SK-N-SH (cell line): ENCODE results near the gene AGBL4. TPM values are rescaled to one million over a fixed set of nuclear protein-coding genes. Genes with fewer than 3 reads are reported as not detected.

Experiments used
- CTCF ChIA-PET: fragments of 300-600, 350-600 bp; formaldehyde crosslinking; extraction: SDS; loops from one replicate; lab custom pipeline; 2021; lab: Yijun Ruan, JAX
- POLR2A ChIA-PET: fragments of 350-600 bp; sonication (Branson Sonifier 250); formaldehyde crosslinking; extraction: SDS; loops from one replicate; lab custom pipeline; 2020; ENCODE audit warnings: antibody characterized with exemption, inconsistent platforms; lab: Yijun Ruan, JAX
- DNase-seq: peaks from one replicate; pipeline ENCODE4 v3.0.0; 2012
- H2AFZ ChIP-seq: fragments of 200-600 bp; sonication (generic); 2 replicates; pipeline ENCODE4 v1.8.1; 2016; ENCODE audit warnings: antibody characterized with exemption, mild to moderate bottlenecking, low read depth
- H3F3A ChIP-seq: fragments of 200-600 bp; sonication (generic); replicated peaks from 2 replicates; pipeline ENCODE3; 2016; ENCODE audit warnings: antibody characterized with exemption, mild to moderate bottlenecking; ENCODE audit not compliant: insufficient read depth
- H3K27ac ChIP-seq, 2 experiments: fragments of 200-500 bp in 1 of 2; fragments of 200-600 bp in 1 of 2; sonication (Bioruptor generic) in 1 of 2; sonication (generic), shearing (Covaris generic) in 1 of 2; 2 replicates each; pipeline versions ENCODE4 v1.5.1 to v1.6.1; 2014 to 2016; ENCODE audit warnings: low read depth in 2 of 2, inconsistent platforms in 1 of 2, low read length in 1 of 2, mild to moderate bottlenecking in 1 of 2, mixed read lengths in 1 of 2
- H3K27me3 ChIP-seq: fragments of 200-600 bp; sonication (generic), shearing (Covaris generic); 2 replicates; pipeline ENCODE4 v1.6.1; 2016; ENCODE audit warnings: mixed run types; ENCODE audit not compliant: insufficient read depth
- H3K36me3 ChIP-seq, 2 experiments: fragments of 200-500 bp in 1 of 2; fragments of 200-600 bp in 1 of 2; sonication (Bioruptor generic) in 1 of 2; sonication (generic) in 1 of 2; replicated peaks in 1 of 2; 2 replicates each; pipeline versions ENCODE3 to v1.5.1; 2014 to 2016; ENCODE audit warnings: low read length in 1 of 2, mild to moderate bottlenecking in 1 of 2; ENCODE audit not compliant: insufficient read depth in 2 of 2, control insufficient read depth in 1 of 2
- H3K4me1 ChIP-seq, 2 experiments: fragments of 200-500 bp in 1 of 2; fragments of 200-600 bp in 1 of 2; sonication (Bioruptor generic) in 1 of 2; sonication (generic), shearing (Covaris generic) in 1 of 2; 2 replicates each; pipeline versions ENCODE4 v1.5.1 to v1.6.1; 2014 to 2016; ENCODE audit warnings: low read depth in 1 of 2, low read length in 1 of 2, mixed run types in 1 of 2; ENCODE audit not compliant: insufficient read depth in 2 of 2, control insufficient read depth in 1 of 2
- H3K4me2 ChIP-seq: fragments of 200-600 bp; sonication (generic), shearing (Covaris generic); 2 replicates; pipeline ENCODE4 v1.6.1; 2017; ENCODE audit warnings: mixed run types
- H3K4me3 ChIP-seq, 2 experiments: fragments of 200-500 bp in 1 of 2; fragments of 200-600 bp in 1 of 2; sonication (Bioruptor generic) in 1 of 2; sonication (generic), shearing (Covaris generic) in 1 of 2; 2 replicates each; pipeline versions ENCODE4 v1.5.1 to v1.8.1; 2014 to 2016; ENCODE audit warnings: low read depth in 2 of 2, inconsistent platforms in 1 of 2, low read length in 1 of 2, mild to moderate bottlenecking in 1 of 2, mixed read lengths in 1 of 2, moderate library complexity in 1 of 2
- H3K79me2 ChIP-seq: fragments of 200-600 bp; sonication (generic); 2 replicates; pipeline ENCODE4 v1.8.1; 2017; ENCODE audit warnings: mild to moderate bottlenecking; ENCODE audit not compliant: insufficient read depth
- H3K9ac ChIP-seq: fragments of 200-600 bp; sonication (generic); 2 replicates; pipeline ENCODE4 v1.6.1; 2017; ENCODE audit warnings: mixed run types
- H3K9me2 ChIP-seq: fragments of 200-600 bp; sonication (generic); 2 replicates; pipeline ENCODE4 v1.6.1; 2017; ENCODE audit warnings: mixed run types
- H3K9me3 ChIP-seq: fragments of 200-600 bp; sonication (generic); 2 replicates; pipeline ENCODE4 v1.6.1; 2017; ENCODE audit warnings: mixed run types, mild to moderate bottlenecking, moderate library complexity
- H4K20me1 ChIP-seq: fragments of 200-600 bp; sonication (generic); 2 replicates; pipeline ENCODE4 v1.6.1; 2017; ENCODE audit warnings: mild to moderate bottlenecking, mixed run types; ENCODE audit not compliant: insufficient read depth
- CTCF ChIP-seq: fragments of 200-600 bp; sonication (generic); IDR thresholded peaks from 2 replicates; pipeline ENCODE4 v1.6.1; 2017; ENCODE audit warnings: antibody characterized with exemption, mild to moderate bottlenecking, moderate library complexity
- EP300 ChIP-seq, 2 experiments: IDR thresholded peaks; 2 replicates each; pipeline versions ENCODE4 v1.4.0 to v1.6.1; 2012; ENCODE audit warnings: borderline replicate concordance in 1 of 2, low read depth in 1 of 2, low read length in 1 of 2
- FOSL2 ChIP-seq: IDR thresholded peaks from 2 replicates; pipeline ENCODE4 v1.4.0; 2012; ENCODE audit warnings: low read depth, mild to moderate bottlenecking, moderate library complexity, borderline replicate concordance
- JUND ChIP-seq: IDR thresholded peaks from 2 replicates; pipeline ENCODE4 v1.4.0; 2012
- MAX ChIP-seq: IDR thresholded peaks from 2 replicates; pipeline ENCODE4 v1.4.0; 2012; ENCODE audit warnings: low read depth
- PBX3 ChIP-seq: IDR thresholded peaks from 2 replicates; pipeline ENCODE4; 2012
- REST ChIP-seq: IDR thresholded peaks from 2 replicates; pipeline ENCODE4 v1.6.1; 2012; ENCODE audit warnings: mild to moderate bottlenecking, low read depth, low read length, moderate library complexity
- TCF12 ChIP-seq: IDR thresholded peaks from 2 replicates; pipeline ENCODE4 v1.4.0; 2012
- TEAD4 ChIP-seq: IDR thresholded peaks from 2 replicates; pipeline ENCODE4 v1.4.0; 2012; ENCODE audit warnings: mild to moderate bottlenecking, borderline replicate concordance; ENCODE audit not compliant: insufficient read depth
- WGBS: methylation state at CpG from one replicate; pipeline ENCODE4 v1.1.6; 2017; ENCODE audit warnings: low lambda C conversion rate; 5-methylcytosine and 5-hydroxymethylcytosine counted together
- polyA plus RNA-seq, 3 experiments: library from polyadenylated mRNA; depleted of rRNA; stranded (reverse); fragments of >200 nt; gene quantifications; 2 replicates each; pipeline ENCODE4 v1.2.3, GENCODE V29; 2012

Gene AGBL4
- polyA plus RNA-seq, 1 of the 3 experiments (the other 2 are of a cell fraction): 0.07 TPM

GRCh38 chr1:49527606-49528305, 496.0 kb downstream of the AGBL4 start:
- Histone ChIP-seq H3F3A (peaks cover 6% of the 10 kb centered on the region), H3K4me1 (peaks cover 2 to 9% of the 10 kb centered on the region in 2 experiments; a peak in 3 of 4 replicates), H3K27ac (peak overlapping the region in 1 of 2 experiments; percentile 51), H3K36me3 (no peaks in the 10 kb centered on the region), H3K4me3 (no peak overlapping the region), H3K9me3 (no peaks in the 10 kb centered on the region), H4K20me1 (no peaks in the 10 kb centered on the region), H3K27me3 (no peaks in the 10 kb centered on the region), H3K9ac (no peak overlapping the region), H2AFZ (peak overlapping the region; percentile 52; the same call in 1 of the 2 replicates), H3K4me2 (no peak overlapping the region; the same call in 1 of the 2 replicates), H3K79me2 (no peaks in the 10 kb centered on the region; the same call in 1 of the 2 replicates), H3K9me2 (no peaks in the 10 kb centered on the region)
- TF ChIP-seq EP300 (IDR thresholded peaks at IDR 0.05; ENCODE audit: borderline replicate concordance in 1 of 2, low read depth in 1 of 2, low read length in 1 of 2) (peak in 1 of 2 experiments; percentile 23; a peak in 1 of 4 replicates), TEAD4 (0 out of 2 replicates have a peak, but pooled peaks have one; percentile 10), FOSL2 (peak; percentile 27; the same call in 1 of the 2 replicates), MAX (no peak), TCF12 (peak; percentile 36; the same call in 1 of the 2 replicates), JUND (peak; percentile 54), CTCF (no peak), PBX3 (peak; percentile 59), REST (no peak)
- ChIA-PET CTCF (no interaction called here), POLR2A (no interaction called here)
- no peak for DNase-seq
- 35% methylated on average over 7 of the region's 7 CpGs for WGBS
